H1 (cell line): Measurements from ENCODE around the gene MPST. TPM values are rescaled to one million over a fixed set of nuclear protein-coding genes. Genes with fewer than 3 reads are reported as not detected.

ENCODE experiments used
- CTCF ChIA-PET: fragments of 300-600 bp; sonication (Branson Sonifier 250); formaldehyde crosslinking; loops from one replicate; lab custom pipeline; 2021; ENCODE audit not compliant: partially characterized antibody; lab: Charles Lee
- POLR2A ChIA-PET: fragments of 300-600 bp; sonication (Branson Sonifier 250); formaldehyde crosslinking; loops from one replicate; lab custom pipeline; 2021; ENCODE audit warnings: inconsistent platforms; ENCODE audit not compliant: partially characterized antibody; lab: Charles Lee
- DNase-seq, 2 experiments: peaks; one replicate each; pipeline versions ENCODE4 v3.0.0 to v3.0.0-alpha.2; 2010 to 2022; ENCODE audit warnings: low spot score in 2 of 2, low read depth in 1 of 2, mixed read lengths in 1 of 2
- FAIRE-seq: peaks from 2 replicates; lab custom pipeline; 2011; peaks lifted over from hg19 to GRCh38; lab: Jason Lieb, UNC
- H2AFZ ChIP-seq: 2 replicates; pipeline ENCODE4 v1.8.1; 2012; ENCODE audit warnings: low read length, inconsistent platforms
- H2AK5ac ChIP-seq: 2 replicates; pipeline ENCODE4 v1.6.1; 2013; ENCODE audit warnings: low read depth, low read length
- H2BK120ac ChIP-seq: replicated peaks from 2 replicates; pipeline ENCODE3; 2013; ENCODE audit warnings: low read depth, low read length, inconsistent platforms
- H2BK12ac ChIP-seq: 2 replicates; pipeline ENCODE4 v1.6.1; 2013; ENCODE audit warnings: low read depth, low read length
- H2BK15ac ChIP-seq: 2 replicates; pipeline ENCODE4 v1.6.1; 2013; ENCODE audit warnings: low read length
- H2BK20ac ChIP-seq: 2 replicates; pipeline ENCODE4 v1.6.1; 2013; ENCODE audit warnings: low read length
- H2BK5ac ChIP-seq: 2 replicates; pipeline ENCODE4 v1.6.1; 2013; ENCODE audit warnings: low read depth, low read length
- H3K14ac ChIP-seq: 2 replicates; pipeline ENCODE4 v1.6.1; 2013; ENCODE audit warnings: inconsistent platforms; ENCODE audit not compliant: insufficient read length
- H3K18ac ChIP-seq: 2 replicates; pipeline ENCODE4 v1.6.1; 2013; ENCODE audit warnings: low read length; ENCODE audit errors: extremely low read depth
- H3K23ac ChIP-seq: 2 replicates; pipeline ENCODE4 v1.6.1; 2013; ENCODE audit warnings: inconsistent platforms; ENCODE audit not compliant: insufficient read length
- H3K23me2 ChIP-seq: 2 replicates; pipeline ENCODE4 v1.6.1; 2013; ENCODE audit warnings: low read depth, low read length
- H3K27ac ChIP-seq: 2 replicates; pipeline ENCODE4 v1.6.1; 2011; ENCODE audit warnings: low read depth, low read length, inconsistent platforms
- H3K27me3 ChIP-seq, 4 experiments: replicated peaks in 1 of 4; 1 replicate in 1 of 4; 2 replicates in 3 of 4; pipeline versions ENCODE4 v1.6.1 to v1.8.1; 2011 to 2013; ENCODE audit warnings: low read length in 3 of 4, mild to moderate bottlenecking in 3 of 4, inconsistent platforms in 2 of 4, mixed read lengths in 2 of 4, moderate library complexity in 1 of 4; ENCODE audit not compliant: control insufficient read depth in 3 of 4, insufficient read depth in 3 of 4; ENCODE audit errors: extremely low read depth in 1 of 4
- H3K36me3 ChIP-seq, 4 experiments: 2 replicates each; pipeline versions ENCODE4 v1.6.1 to v1.8.1; 2011 to 2013; ENCODE audit warnings: mild to moderate bottlenecking in 4 of 4, low read length in 3 of 4, moderate library complexity in 2 of 4, control low read depth in 1 of 4, inconsistent platforms in 1 of 4; ENCODE audit not compliant: insufficient read depth in 4 of 4, control insufficient read depth in 2 of 4
- H3K4ac ChIP-seq: replicated peaks from 2 replicates; pipeline ENCODE3; 2013; ENCODE audit warnings: low read length, low read depth, mixed read lengths, inconsistent platforms; ENCODE audit not compliant: insufficient read length
- H3K4me1 ChIP-seq, 4 experiments: replicated peaks in 1 of 4; 1 replicate in 1 of 4; 2 replicates in 3 of 4; pipeline versions ENCODE4 v1.6.1 to v1.8.1; 2011 to 2013; ENCODE audit warnings: low read length in 3 of 4, inconsistent platforms in 2 of 4, mixed read lengths in 1 of 4; ENCODE audit not compliant: insufficient read depth in 4 of 4, control insufficient read depth in 3 of 4
- H3K4me2 ChIP-seq, 2 experiments: 2 replicates each; pipeline versions ENCODE4 v1.6.1 to v1.8.1; 2011 to 2013; ENCODE audit warnings: low read depth in 2 of 2, low read length in 2 of 2, control low read depth in 1 of 2, inconsistent platforms in 1 of 2, mild to moderate bottlenecking in 1 of 2; ENCODE audit not compliant: insufficient read depth in 1 of 2
- H3K4me3 ChIP-seq, 4 experiments: fragments of 200-600, 300-600 bp in 1 of 4; sonication (generic), shearing (Covaris generic), sonication (Bioruptor Twin) in 1 of 4; 2 replicates each; pipeline versions ENCODE4 v1.5.1 to v1.8.1; 2011 to 2016; ENCODE audit warnings: low read length in 4 of 4, low read depth in 3 of 4, control low read depth in 2 of 4, inconsistent platforms in 2 of 4, mild to moderate bottlenecking in 2 of 4, mixed read lengths in 1 of 4, moderate library complexity in 1 of 4; ENCODE audit not compliant: insufficient read depth in 2 of 4; ENCODE audit errors: extremely low read depth in 1 of 4
- H3K56ac ChIP-seq: replicated peaks from 2 replicates; pipeline ENCODE3; 2013; ENCODE audit warnings: low read depth, mild to moderate bottlenecking, mixed read lengths, low read length, inconsistent platforms; ENCODE audit not compliant: insufficient read length
- H3K79me1 ChIP-seq: 2 replicates; pipeline ENCODE4 v1.6.1; 2013; ENCODE audit warnings: low read depth, low read length, control low read depth
- H3K79me2 ChIP-seq, 2 experiments: 2 replicates each; pipeline versions ENCODE4 v1.6.1 to v1.8.1; 2012 to 2013; ENCODE audit warnings: low read length in 2 of 2, mild to moderate bottlenecking in 2 of 2, inconsistent platforms in 1 of 2; ENCODE audit not compliant: insufficient read depth in 2 of 2, control insufficient read depth in 1 of 2
- H3K9ac ChIP-seq, 4 experiments: replicated peaks in 1 of 4; 1 replicate in 1 of 4; 2 replicates in 3 of 4; pipeline versions ENCODE4 v1.6.1 to v1.8.1; 2011 to 2013; ENCODE audit warnings: low read depth in 3 of 4, low read length in 3 of 4, control low read depth in 2 of 4, mild to moderate bottlenecking in 2 of 4, moderate library complexity in 2 of 4, inconsistent platforms in 1 of 4; ENCODE audit errors: extremely low read depth in 1 of 4
- H3K9me3 ChIP-seq, 2 experiments: 2 replicates each; pipeline versions ENCODE4 v1.6.1 to v1.8.1; 2012 to 2013; ENCODE audit warnings: mild to moderate bottlenecking in 2 of 2, moderate library complexity in 2 of 2, control low read depth in 1 of 2, inconsistent platforms in 1 of 2, low read depth in 1 of 2, low read length in 1 of 2, mixed read lengths in 1 of 2; ENCODE audit not compliant: insufficient read depth in 2 of 2
- H4K20me1 ChIP-seq, 2 experiments: replicated peaks in 1 of 2; 2 replicates each; pipeline versions ENCODE3 to v1.8.1; 2011 to 2013; ENCODE audit warnings: inconsistent platforms in 2 of 2, low read length in 2 of 2, mild to moderate bottlenecking in 1 of 2; ENCODE audit not compliant: insufficient read depth in 2 of 2, control insufficient read depth in 1 of 2
- H4K5ac ChIP-seq: 2 replicates; pipeline ENCODE4 v1.6.1; 2013; ENCODE audit warnings: low read length, low read depth, mixed read lengths, inconsistent platforms; ENCODE audit not compliant: insufficient read length
- H4K8ac ChIP-seq: 2 replicates; pipeline ENCODE4 v1.8.0; 2013; ENCODE audit warnings: mild to moderate bottlenecking, moderate library complexity, low read length, inconsistent platforms; ENCODE audit not compliant: insufficient read depth; ENCODE audit errors: extremely low read depth
- H4K91ac ChIP-seq: replicated peaks from 2 replicates; pipeline ENCODE3; 2013; ENCODE audit warnings: low read length, mixed read lengths, inconsistent platforms; ENCODE audit not compliant: insufficient read length
- ASH2L ChIP-seq: fragments of 200-600, 300-600 bp; sonication (generic); IDR thresholded peaks from one replicate; pipeline ENCODE4 v1.7.1; 2017; ENCODE audit warnings: low read length
- BACH1 ChIP-seq: IDR thresholded peaks from 2 replicates; pipeline ENCODE4 v1.6.1; 2012; ENCODE audit warnings: low read length, improper control_type of control experiment
- CEBPB ChIP-seq: IDR thresholded peaks from 2 replicates; pipeline ENCODE4 v1.6.1; 2012; ENCODE audit warnings: low read depth, low read length
- CHD1 ChIP-seq: IDR thresholded peaks from 2 replicates; pipeline ENCODE4 v1.6.1; 2012; ENCODE audit warnings: low read depth, low read length, improper control_type of control experiment
- CHD2 ChIP-seq: IDR thresholded peaks from 2 replicates; pipeline ENCODE4 v1.6.1; 2012; ENCODE audit warnings: low read length, improper control_type of control experiment
- EP300 ChIP-seq, 2 experiments: IDR thresholded peaks; 1 replicate in 1 of 2; 2 replicates in 1 of 2; pipeline ENCODE4 v1.6.1; 2011 to 2012; ENCODE audit warnings: low read depth in 2 of 2, low read length in 2 of 2, mild to moderate bottlenecking in 2 of 2, borderline replicate concordance in 1 of 2, inconsistent platforms in 1 of 2, moderate library complexity in 1 of 2
- HDAC6 ChIP-seq: IDR thresholded peaks from one replicate; pipeline ENCODE4 v1.7.1; 2012; ENCODE audit warnings: low read depth, mild to moderate bottlenecking, inconsistent platforms, low read length, moderate library complexity
- NANOG ChIP-seq: IDR thresholded peaks from 2 replicates; pipeline ENCODE4 v1.6.1; 2011; ENCODE audit warnings: low read length, low read depth, mild to moderate bottlenecking, inconsistent platforms; ENCODE audit not compliant: insufficient read depth, poor library complexity, severe bottlenecking
- SIRT6 ChIP-seq: IDR thresholded peaks from one replicate; pipeline ENCODE4 v1.7.1; 2012; ENCODE audit warnings: low read length, inconsistent platforms
- SUZ12 ChIP-seq: fragments of 200-600 bp; sonication (generic); IDR thresholded peaks from 2 replicates; pipeline ENCODE4 v1.6.1; 2012; ENCODE audit warnings: mild to moderate bottlenecking, inconsistent platforms, low read length, moderate library complexity, mixed read lengths
- TCF12 ChIP-seq: IDR thresholded peaks from 2 replicates; pipeline ENCODE4 v1.6.1; 2011; ENCODE audit warnings: low read depth, mild to moderate bottlenecking, low read length
- TEAD4 ChIP-seq: IDR thresholded peaks from 2 replicates; pipeline ENCODE4 v1.6.1; 2012; ENCODE audit warnings: low read depth, low read length, inconsistent platforms, mixed read lengths
- WGBS, 2 experiments: shearing (Covaris generic) in 1 of 2; methylation state at CpG; one replicate each; pipeline versions ENCODE4 v1.1.6 to v1.1.7; 2013 to 2015; ENCODE audit warnings: low lambda C conversion rate in 2 of 2, mixed read lengths in 2 of 2, inconsistent platforms in 1 of 2, low coverage in 1 of 2, missing lambda C conversion rate in 1 of 2; ENCODE audit not compliant: insufficient replicate concordance in 2 of 2, insufficient coverage in 1 of 2, insufficient read length in 1 of 2; ENCODE audit errors: extremely low coverage in 1 of 2, missing lambda C conversion rate in 1 of 2; 5-methylcytosine and 5-hydroxymethylcytosine counted together
- polyA plus RNA-seq, 7 experiments: library from polyadenylated mRNA; depleted of rRNA in 3 of 7; stranded (reverse) in 5 of 7; unstranded in 2 of 7; fragments of >200 nt in 5 of 7; fragments of 200-250 nt in 2 of 7; gene quantifications; 1 replicate in 5 of 7; 2 replicates in 1 of 7; 4 replicates in 1 of 7; pipeline versions ENCODE4 v1.2.1 to v1.2.3, GENCODE V29; 2011 to 2013; ENCODE audit warnings: missing spikeins in 2 of 7, mixed read lengths in 2 of 7
- total RNA-seq: library from RNA; stranded (reverse); fragmentation: NEBNext Ultra II Directional; extraction: Animal tissue kit (Norgen Biotek cat#: 25700); gene quantifications from 2 replicates; pipeline ENCODE4 v1.2.1, GENCODE V29; 2021
- TF ChIP-seq, protein P1 (sequence below), 3 experiments: IDR thresholded peaks; 1 replicate in 2 of 3; 2 replicates in 1 of 3; pipeline versions ENCODE4 v1.5.1 to v1.6.1; 2011; ENCODE audit warnings: low read length in 3 of 3, mild to moderate bottlenecking in 3 of 3, inconsistent platforms in 2 of 3, low read depth in 1 of 3, moderate library complexity in 1 of 3; ENCODE audit not compliant: insufficient read depth in 1 of 3; ENCODE audit errors: control extremely low read depth in 1 of 3

The MPST gene
- total and polyA plus RNA-seq, 2 of the 8 experiments (the other 6 are each of a cell fraction or from before 2014, with no cell fraction given): 86.0 to 124 TPM

DNA sequence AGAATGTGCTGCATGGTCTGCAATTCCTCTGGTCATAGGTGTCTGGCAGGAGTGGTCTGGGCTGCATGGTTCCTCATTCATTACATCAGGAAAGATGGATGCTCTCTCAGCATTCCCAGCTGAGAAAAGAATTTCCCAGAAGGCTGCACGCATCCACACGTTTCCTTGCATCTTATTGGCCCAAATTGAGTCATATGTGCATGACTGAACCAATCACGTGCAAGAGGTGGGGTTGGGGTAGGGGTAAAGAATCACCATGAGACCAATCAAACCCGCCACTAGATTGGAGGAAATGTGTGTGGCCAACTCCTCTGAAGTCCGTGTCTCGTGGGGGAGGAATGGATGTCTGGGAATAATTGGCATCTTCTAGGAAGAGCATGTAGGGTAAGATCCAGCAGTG lies 29.1 kb upstream of the MPST start:
- Histone ChIP-seq H2BK20ac (no peak overlapping the region), H3K27me3 (peaks cover 0 to 3% (median 0%) of the 10 kb centered on the region in 4 experiments; a peak in 1 of 7 replicates), H2BK15ac (no peak overlapping the region)

More for the DNA sequence above, 29.1 kb upstream of the MPST start:
- Histone ChIP-seq H2BK12ac (no peak overlapping the region), H3K36me3 (no peaks in the 10 kb centered on the region), H3K9me3 (peaks cover 9 to 12% of the 10 kb centered on the region in 2 experiments), H4K8ac (no peak overlapping the region; the same call in 1 of the 2 replicates), H3K79me1 (no peaks in the 10 kb centered on the region), H2BK120ac (no peak overlapping the region), H4K5ac (no peak overlapping the region), H3K27ac (no peak overlapping the region), H4K20me1 (no peaks in the 10 kb centered on the region), H3K9ac (no peak overlapping the region), H3K14ac (no peak overlapping the region), H3K4ac (no peak overlapping the region), H2BK5ac (no peak overlapping the region), H3K23ac (no peak overlapping the region), H2AK5ac (no peak overlapping the region), H3K56ac (no peak overlapping the region), H3K4me2 (no peak overlapping the region), H3K4me3 (no peak overlapping the region), H3K4me1 (no peaks in the 10 kb centered on the region), H2AFZ (no peak overlapping the region), H3K23me2 (no peaks in the 10 kb centered on the region), H3K18ac (no peak overlapping the region), H3K79me2 (no peaks in the 10 kb centered on the region), H4K91ac (no peak overlapping the region)
- 95% methylated on average over 6 of the region's 6 CpGs; no CpG with 5 or more reads in 1 of the 2 experiments for WGBS, 2 experiments
- ChIA-PET CTCF (interaction anchor here (0.7 to 2.5 kb wide), 6 partner anchors 13 to 248 kb away, joined by 3 to 12 read pairs (median 4); no protein-coding TSS in a partner anchor), POLR2A (no interaction called here)
- FAIRE-seq: no peak
- DNase-seq: no peak
- no peak for TF ChIP-seq NANOG
- TF ChIP-seq HDAC6: no peak
- TF ChIP-seq TEAD4: no peak
- TF ChIP-seq, protein P1, sequence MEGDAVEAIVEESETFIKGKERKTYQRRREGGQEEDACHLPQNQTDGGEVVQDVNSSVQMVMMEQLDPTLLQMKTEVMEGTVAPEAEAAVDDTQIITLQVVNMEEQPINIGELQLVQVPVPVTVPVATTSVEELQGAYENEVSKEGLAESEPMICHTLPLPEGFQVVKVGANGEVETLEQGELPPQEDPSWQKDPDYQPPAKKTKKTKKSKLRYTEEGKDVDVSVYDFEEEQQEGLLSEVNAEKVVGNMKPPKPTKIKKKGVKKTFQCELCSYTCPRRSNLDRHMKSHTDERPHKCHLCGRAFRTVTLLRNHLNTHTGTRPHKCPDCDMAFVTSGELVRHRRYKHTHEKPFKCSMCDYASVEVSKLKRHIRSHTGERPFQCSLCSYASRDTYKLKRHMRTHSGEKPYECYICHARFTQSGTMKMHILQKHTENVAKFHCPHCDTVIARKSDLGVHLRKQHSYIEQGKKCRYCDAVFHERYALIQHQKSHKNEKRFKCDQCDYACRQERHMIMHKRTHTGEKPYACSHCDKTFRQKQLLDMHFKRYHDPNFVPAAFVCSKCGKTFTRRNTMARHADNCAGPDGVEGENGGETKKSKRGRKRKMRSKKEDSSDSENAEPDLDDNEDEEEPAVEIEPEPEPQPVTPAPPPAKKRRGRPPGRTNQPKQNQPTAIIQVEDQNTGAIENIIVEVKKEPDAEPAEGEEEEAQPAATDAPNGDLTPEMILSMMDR (IDR thresholded peaks at IDR 0.05; ENCODE audit: control extremely low read depth in 1 of 3, insufficient read depth in 1 of 3, low read depth in 1 of 3, low read length in 3 of 3): no peak
- TF ChIP-seq BACH1: no peak
- TF ChIP-seq EP300 (IDR thresholded peaks at IDR 0.05; ENCODE audit: borderline replicate concordance in 1 of 2, low read depth in 2 of 2, low read length in 2 of 2): no peak
- TF ChIP-seq SIRT6: no peak
- TF ChIP-seq CHD2: no peak
- no peak for TF ChIP-seq ASH2L
- TF ChIP-seq CHD1: no peak
- no peak for TF ChIP-seq SUZ12
- no peak for TF ChIP-seq CEBPB
- TF ChIP-seq TCF12: no peak
